Activated naive CD4-positive, alpha-beta T cell treated with anti-CD3 and anti-CD28 coated beads, Interleukin-2, amount 50 U/mL, for 72 hours (primary cell): ENCODE data around the gene STK32C. TPM values are rescaled to one million over a fixed set of nuclear protein-coding genes. Genes with fewer than 3 reads are reported as not detected.
"Not testable (repeated sequence)": the region's sequence is repeated elsewhere in the genome, so short reads cannot be mapped to it uniquely, and the experiment has no call there.

ENCODE experiments used
- ATAC-seq, 2 donors: fragments of 150-1000 bp; cut with Tn5 transposase; 2 replicates each; pipeline ENCODE4 v1.10.0; 2021; ENCODE audit warnings: mild to moderate bottlenecking in 2 of 2, moderate library complexity in 2 of 2
- DNase-seq, 2 donors: peaks; one replicate each; pipeline ENCODE4 v3.0.0; 2021 to 2022; ENCODE audit warnings: low spot score in 2 of 2
- H3K27ac Mint-ChIP-seq, 2 donors: one replicate each; pipeline ENCODE4 v1.8.0; 2022; ENCODE audit warnings: mild to moderate bottlenecking in 2 of 2, mixed read lengths in 2 of 2
- H3K36me3 Mint-ChIP-seq, 2 donors: one replicate each; pipeline ENCODE4 v1.8.0; 2022; ENCODE audit warnings: mixed read lengths in 2 of 2
- H3K9me3 Mint-ChIP-seq, 2 donors: one replicate each; pipeline ENCODE4 v1.8.0; 2022; ENCODE audit warnings: mixed read lengths in 2 of 2
- total RNA-seq, 2 donors: library from RNA; stranded (reverse); gene quantifications; one replicate each; pipeline ENCODE4 v1.2.3, GENCODE V29; 2022

Gene STK32C
- total RNA-seq, 2 donors from 2014 or later: 14.5 to 25.5 TPM

- Mint-ChIP-seq H3K36me3 (peaks cover 0 to 6% of the 10 kb centered on the region in 2 donors), H3K27ac (no peak overlapping the region), H3K9me3 (peaks cover 0 to 5% of the 10 kb centered on the region in 2 donors)
- ATAC-seq (no peak), DNase-seq (no peak)
Measured at GRCh38 chr10:132168571-132169030, 139.1 kb downstream of the STK32C start.

DNA sequence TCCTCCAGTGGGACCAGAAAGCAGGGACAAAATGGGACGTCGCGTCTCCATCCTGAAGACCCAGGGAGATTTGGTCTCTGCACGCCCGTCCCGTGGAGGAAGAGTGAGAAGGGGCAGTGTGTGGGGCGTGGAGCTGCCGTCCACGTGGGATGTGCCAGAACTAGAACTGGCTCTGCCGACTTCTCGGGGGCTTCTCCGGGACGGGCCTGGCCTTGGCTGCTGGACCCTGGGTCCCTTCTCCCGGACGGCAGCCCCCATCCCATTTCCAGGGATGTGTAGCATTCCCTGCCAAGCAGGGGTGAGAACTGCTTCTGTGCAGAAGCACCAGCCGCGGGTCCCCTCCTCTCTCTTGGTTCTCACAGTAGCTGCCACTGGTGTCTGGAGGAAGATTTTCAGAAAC lies 139.8 kb downstream of the STK32C start:
- Mint-ChIP-seq H3K36me3 (no peaks in the 10 kb centered on the region), H3K27ac (no peak overlapping the region), H3K9me3 (no peaks in the 10 kb centered on the region)
- DNase-seq (no peak), ATAC-seq (no peak)

DNA sequence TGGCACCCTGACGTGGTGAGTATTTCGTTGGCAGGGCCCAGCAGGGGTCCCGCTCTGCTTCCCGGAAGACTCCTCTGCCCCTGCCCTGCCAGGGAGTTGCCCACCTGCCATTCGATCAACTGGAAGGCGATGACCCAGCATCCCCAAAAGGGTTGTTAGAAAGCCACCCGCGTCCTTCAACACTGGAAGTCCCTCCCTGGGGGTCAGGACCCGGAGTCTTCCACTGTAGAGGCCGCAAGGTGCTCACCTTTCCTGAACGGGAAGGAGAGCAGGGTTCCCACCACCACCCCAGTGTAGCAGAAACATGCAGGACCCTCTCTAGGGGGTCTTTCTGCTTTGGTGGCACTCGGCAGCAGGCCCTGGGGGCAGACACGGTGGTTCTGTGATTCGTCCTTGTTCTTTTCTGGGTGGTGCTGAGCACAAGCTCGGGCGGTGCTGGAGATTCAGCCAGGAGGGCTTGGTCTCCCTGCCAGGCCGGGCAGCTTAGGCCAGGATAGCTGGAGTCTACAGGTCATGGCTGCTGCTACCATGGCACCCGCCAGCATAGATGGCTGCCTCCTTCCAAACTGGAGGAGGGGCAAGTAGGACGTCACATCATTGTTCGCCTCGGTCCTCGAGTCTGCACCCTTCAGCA lies 140.6 kb downstream of the STK32C start:
- Mint-ChIP-seq H3K36me3 (peaks cover under 1 to 2% of the 10 kb centered on the region in 2 donors), H3K27ac (no peak overlapping the region), H3K9me3 (no peaks in the 10 kb centered on the region)
- ATAC-seq (no peak), DNase-seq (no peak)

- H3K9me3 Mint-ChIP-seq: peaks cover 0 to 4% of the 10 kb centered on the region in 2 donors
- no peak overlapping the region for H3K27ac Mint-ChIP-seq
- no peak for ATAC-seq
- peaks cover 5 to 7% of the 10 kb centered on the region in 2 donors for H3K36me3 Mint-ChIP-seq
- DNase-seq: no peak
Measured at GRCh38 chr10:132166216-132166950, 141.4 kb downstream of the STK32C start.

DNA sequence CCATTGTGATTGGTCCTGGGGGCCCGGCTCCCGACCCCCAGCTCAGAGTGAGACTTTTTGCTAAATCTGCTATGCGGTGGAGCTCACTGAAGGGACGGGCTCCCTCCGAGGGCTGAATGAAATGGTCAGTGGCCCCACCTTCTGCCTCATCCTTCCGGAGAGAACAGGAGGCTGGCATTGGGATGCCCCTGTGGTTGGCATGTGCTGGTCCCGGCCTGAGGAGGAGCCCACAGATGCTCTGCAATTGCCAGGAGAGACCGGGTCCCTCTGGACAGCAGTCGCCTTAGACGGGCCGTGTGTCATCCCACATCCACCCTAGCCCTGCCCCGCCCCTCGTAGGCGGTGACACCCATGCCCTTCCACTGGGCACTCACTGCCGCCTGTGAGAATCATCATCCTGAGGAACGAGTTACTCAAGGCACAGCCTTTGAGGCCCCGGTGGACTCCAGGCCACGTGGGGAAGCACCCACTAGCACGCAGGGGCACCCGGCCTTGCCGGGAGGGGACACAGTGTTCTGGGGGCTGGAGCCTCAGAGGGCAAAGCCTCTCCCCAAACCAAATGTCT lies 142.3 kb downstream of the STK32C start:
- ATAC-seq: no peak
- Mint-ChIP-seq H3K9me3 (peaks cover 0 to 4% of the 10 kb centered on the region in 2 donors), H3K36me3 (peaks cover 5 to 7% of the 10 kb centered on the region in 2 donors), H3K27ac (no peak overlapping the region)
- no peak for DNase-seq

DNA sequence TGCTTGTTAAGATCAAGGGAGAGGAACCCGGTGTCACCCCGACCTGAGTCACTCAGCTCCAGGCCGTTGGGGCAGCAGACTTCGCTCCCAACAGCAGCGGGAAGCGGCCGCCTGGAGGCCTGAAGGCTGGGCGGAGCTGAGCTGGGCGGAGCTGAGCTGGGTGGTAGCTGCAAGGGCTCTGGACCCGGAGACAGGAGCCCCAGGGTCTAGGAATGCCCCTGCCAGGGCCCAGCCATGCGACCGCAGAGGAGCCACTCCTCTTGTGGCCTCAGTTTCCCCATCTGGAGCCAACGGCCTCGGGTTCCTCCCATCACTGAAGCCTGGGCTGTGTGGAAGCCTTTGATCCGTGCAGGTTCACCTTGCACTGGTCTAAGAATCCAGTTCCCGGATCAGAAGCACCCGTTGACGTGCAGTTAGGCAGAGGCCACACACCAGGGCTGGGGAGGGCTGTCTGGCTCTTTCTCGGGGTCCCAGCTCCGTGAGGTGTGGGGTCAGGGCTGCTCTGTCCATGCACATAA lies 142.9 kb downstream of the STK32C start:
- H3K36me3 Mint-ChIP-seq: peaks cover 5 to 7% of the 10 kb centered on the region in 2 donors
- peaks cover 0 to 4% of the 10 kb centered on the region in 2 donors for H3K9me3 Mint-ChIP-seq
- ATAC-seq (no peak), DNase-seq (no peak)
- peak overlapping the region in 1 of 2 donors; percentile 66 for H3K27ac Mint-ChIP-seq

GRCh38 chr10:132163826-132164515 lies 143.8 kb downstream of the STK32C start:
- ATAC-seq: no peak
- Mint-ChIP-seq H3K9me3 (peaks cover 0 to 4% of the 10 kb centered on the region in 2 donors), H3K27ac (peak overlapping the region in 1 of 2 donors; percentile 66), H3K36me3 (peaks cover 5 to 7% of the 10 kb centered on the region in 2 donors)
- no peak for DNase-seq

GRCh38 chr10:132163278-132163765 lies 144.4 kb downstream of the STK32C start:
- Mint-ChIP-seq H3K27ac (peak overlapping the region in 1 of 2 donors; percentile 64), H3K36me3 (peaks cover 5 to 7% of the 10 kb centered on the region in 2 donors)

GRCh38 chr10:132162590-132163277 lies 145.0 kb downstream of the STK32C start:
- DNase-seq: no peak
- peaks cover 0 to 4% of the 10 kb centered on the region in 2 donors for H3K9me3 Mint-ChIP-seq
- peaks cover 5 to 7% of the 10 kb centered on the region in 2 donors for H3K36me3 Mint-ChIP-seq
- ATAC-seq: no peak
- H3K27ac Mint-ChIP-seq: peak overlapping the region in 1 of 2 donors; percentile 93

More at GRCh38 chr10:132163278-132163765, 144.4 kb downstream of the STK32C start:
- DNase-seq (peak in 1 of 2 donors; percentile 85), ATAC-seq (peak; percentile 35 to 66)
- peaks cover 0 to 4% of the 10 kb centered on the region in 2 donors for H3K9me3 Mint-ChIP-seq

GRCh38 chr10:132162021-132162531 lies 145.7 kb downstream of the STK32C start:
- peak in 1 of 2 donors; percentile 43 for DNase-seq
- Mint-ChIP-seq H3K36me3 (peaks cover 5 to 7% of the 10 kb centered on the region in 2 donors), H3K9me3 (peaks cover 0 to 4% of the 10 kb centered on the region in 2 donors), H3K27ac (peak overlapping the region; percentile 93 to 97)
- peak; percentile 36 to 79 for ATAC-seq

DNA sequence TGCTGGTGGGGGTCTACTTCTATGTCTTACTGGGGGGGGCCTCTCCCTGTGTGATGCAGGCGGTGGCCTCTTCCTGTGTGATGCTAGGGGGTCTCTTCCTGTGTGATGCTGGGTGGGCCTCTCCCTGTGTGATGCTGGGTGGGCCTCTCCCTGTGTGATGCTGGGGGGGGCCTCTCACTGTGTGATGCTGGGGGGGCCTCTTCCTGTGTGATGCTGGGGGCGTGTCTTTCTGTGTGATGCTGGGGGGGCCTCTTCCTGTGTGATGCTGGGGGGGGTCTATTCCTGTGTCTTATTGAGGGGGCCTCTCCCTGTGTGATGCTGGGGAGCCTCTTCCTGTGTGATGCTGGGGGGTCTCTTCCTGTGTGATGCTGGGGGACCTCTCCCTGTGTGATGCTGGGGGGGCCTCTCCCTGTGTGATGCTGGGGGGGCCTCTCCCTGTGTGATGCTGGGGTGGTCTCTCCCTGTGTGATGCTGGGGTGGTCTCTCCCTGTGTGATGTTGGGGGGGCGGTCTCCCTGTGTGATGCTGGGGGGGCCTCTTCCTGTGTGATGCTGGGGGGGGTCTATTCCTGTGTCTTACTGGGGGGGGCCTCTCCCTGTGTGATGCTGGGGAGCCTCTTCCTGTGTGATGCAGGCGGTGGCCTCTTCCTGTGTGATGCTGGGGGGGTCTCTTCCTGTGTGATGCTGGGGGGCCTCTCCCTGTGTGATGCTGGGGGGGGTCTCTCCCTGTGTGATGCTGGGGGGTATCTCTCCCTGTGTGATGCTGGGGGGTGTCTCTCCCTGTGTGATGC lies 146.7 kb downstream of the STK32C start:
- H3K9me3 Mint-ChIP-seq, DNase-seq, H3K36me3 Mint-ChIP-seq, ATAC-seq: not testable (repeated sequence)
- H3K27ac Mint-ChIP-seq: peak overlapping the region in 1 of 2 donors; percentile 93

DNA sequence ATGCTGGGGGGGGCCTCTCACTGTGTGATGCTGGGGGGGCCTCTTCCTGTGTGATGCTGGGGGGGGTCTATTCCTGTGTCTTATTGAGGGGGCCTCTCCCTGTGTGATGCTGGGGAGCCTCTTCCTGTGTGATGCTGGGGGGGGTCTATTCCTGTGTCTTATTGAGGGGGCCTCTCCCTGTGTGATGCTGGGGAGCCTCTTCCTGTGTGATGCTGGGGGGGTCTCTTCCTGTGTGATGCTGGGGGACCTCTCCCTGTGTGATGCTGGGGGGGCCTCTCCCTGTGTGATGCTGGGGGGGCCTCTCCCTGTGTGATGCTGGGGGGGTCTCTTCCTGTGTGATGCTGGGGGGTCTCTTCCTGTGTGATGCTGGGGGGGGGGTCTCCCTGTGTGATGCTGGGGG lies 147.5 kb downstream of the STK32C start:
- H3K9me3 Mint-ChIP-seq, ATAC-seq, H3K27ac Mint-ChIP-seq, DNase-seq, H3K36me3 Mint-ChIP-seq: not testable (repeated sequence)

DNA sequence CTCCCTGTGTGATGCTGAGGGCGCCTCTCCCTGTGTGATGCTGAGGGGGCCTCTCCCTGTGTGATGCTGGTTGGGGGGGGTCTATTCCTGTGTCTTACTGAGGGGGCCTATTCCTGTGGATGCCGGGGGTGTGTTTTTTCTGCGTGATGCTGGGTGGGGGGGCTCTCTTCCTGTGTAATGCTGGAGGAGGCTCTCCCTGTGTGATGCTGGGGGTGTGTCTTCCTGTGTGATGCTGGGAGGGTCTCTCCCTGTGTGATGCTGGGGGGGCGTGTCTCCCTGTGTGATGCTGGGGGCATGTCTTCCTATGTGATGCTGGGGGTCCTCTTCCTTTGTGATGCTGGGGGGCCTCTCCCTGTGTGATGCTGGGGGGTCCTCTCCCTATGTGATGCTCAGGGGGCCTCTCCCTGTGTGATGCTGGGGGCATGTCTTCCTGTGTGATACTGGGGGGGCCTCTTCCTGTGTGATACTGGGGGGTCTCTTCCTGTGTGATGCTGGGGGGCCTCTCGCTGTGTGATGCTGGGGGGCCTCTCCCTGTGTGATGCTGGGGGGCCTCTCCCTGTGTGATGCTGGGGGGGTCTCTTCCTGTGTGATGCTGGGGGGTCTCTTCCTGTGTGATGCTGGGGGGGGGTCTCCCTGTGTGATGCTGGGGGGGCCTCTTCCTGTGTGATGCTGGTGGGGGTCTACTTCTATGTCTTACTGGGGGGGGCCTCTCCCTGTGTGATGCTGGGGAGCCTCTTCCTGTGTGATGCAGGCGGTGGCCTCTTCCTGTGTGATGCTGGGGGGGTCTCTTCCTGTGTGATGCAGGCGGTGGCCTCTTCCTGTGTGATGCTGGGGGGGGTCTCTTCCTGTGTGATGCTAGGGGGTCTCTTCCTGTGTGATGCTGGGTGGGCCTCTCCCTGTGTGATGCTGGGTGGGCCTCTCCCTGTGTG lies 148.2 kb downstream of the STK32C start:
- H3K36me3 Mint-ChIP-seq, H3K9me3 Mint-ChIP-seq: not testable (repeated sequence)
- DNase-seq (peak in 1 of 2 donors; percentile 56), ATAC-seq (peak in 1 of 2 donors; percentile 67)
- H3K27ac Mint-ChIP-seq: peak overlapping the region; percentile 15 to 93

GRCh38 chr10:132158823-132159222 lies 148.9 kb downstream of the STK32C start:
- Mint-ChIP-seq H3K27ac (peak overlapping the region; percentile 15 to 93), H3K9me3 (peaks cover 0 to 4% of the 10 kb centered on the region in 2 donors), H3K36me3 (peaks cover 5 to 7% of the 10 kb centered on the region in 2 donors)
- DNase-seq: no peak
- peak in 1 of 2 donors; percentile 45 for ATAC-seq
